ENCODE data around the gene HTR3A.

- TF ChIP-seq ZBTB8A (tag by site-specific recombination; IDR thresholded peaks at IDR 0.05) (no peak), CTCF (tag by site-specific recombination; IDR thresholded peaks at IDR 0.05) (no peak), GLI4 (tag by site-specific recombination; IDR thresholded peaks at IDR 0.05) (no peak), ZNF133 (tag by site-specific recombination; IDR thresholded peaks at IDR 0.05) (no peak), TRIM28 (IDR thresholded peaks at IDR 0.05; ENCODE audit: borderline replicate concordance, low read length) (no peak), FEZF1 (tag by site-specific recombination; IDR thresholded peaks at IDR 0.05) (no peak), SP2 (tag by site-specific recombination; IDR thresholded peaks at IDR 0.05) (no peak), ZNF138 (tag by site-specific recombination; IDR thresholded peaks at IDR 0.05; ENCODE audit: borderline replicate concordance) (no peak), BCL11A (tag by site-specific recombination; IDR thresholded peaks at IDR 0.05; ENCODE audit: low read depth) (no peak)
- TF ChIP-seq, protein P1, sequence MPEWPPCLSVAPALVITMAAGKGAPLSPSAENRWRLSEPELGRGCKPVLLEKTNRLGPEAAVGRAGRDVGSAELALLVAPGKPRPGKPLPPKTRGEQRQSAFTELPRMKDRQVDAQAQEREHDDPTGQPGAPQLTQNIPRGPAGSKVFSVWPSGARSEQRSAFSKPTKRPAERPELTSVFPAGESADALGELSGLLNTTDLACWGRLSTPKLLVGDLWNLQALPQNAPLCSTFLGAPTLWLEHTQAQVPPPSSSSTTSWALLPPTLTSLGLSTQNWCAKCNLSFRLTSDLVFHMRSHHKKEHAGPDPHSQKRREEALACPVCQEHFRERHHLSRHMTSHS (tag by site-specific recombination; IDR thresholded peaks at IDR 0.05) = no peak
These were observed 58.7 kb downstream of the HTR3A start for GRCh38 chr11:114033572-114033971.

Data from HEK293 (cell line).